Muscle layer of duodenum (tissue), 2 donors: ENCODE measurements around the gene TRMT13.

ENCODE experiments used
- H3K27ac ChIP-seq: one replicate; pipeline ENCODE4 v1.7.0; 2013; ENCODE audit warnings: mild to moderate bottlenecking, low read length
- H3K27me3 ChIP-seq: one replicate; pipeline ENCODE4 v1.7.0; 2013; ENCODE audit warnings: low read depth, mild to moderate bottlenecking, control low read depth, low read length
- H3K36me3 ChIP-seq, 2 donors: one replicate each; pipeline ENCODE4 v1.7.0; 2013; ENCODE audit warnings: low read length in 2 of 2, control low read depth in 1 of 2, mild to moderate bottlenecking in 1 of 2; ENCODE audit not compliant: insufficient read depth in 2 of 2, control insufficient read depth in 1 of 2
- H3K4me1 ChIP-seq, 2 donors: one replicate each; pipeline ENCODE4 v1.7.0; 2013; ENCODE audit warnings: low read length in 2 of 2, mild to moderate bottlenecking in 2 of 2, control low read depth in 1 of 2, moderate library complexity in 1 of 2; ENCODE audit not compliant: insufficient read depth in 2 of 2, control insufficient read depth in 1 of 2
- H3K4me3 ChIP-seq, 2 donors: one replicate each; pipeline ENCODE4 v1.7.0; 2013; ENCODE audit warnings: low read length in 2 of 2, low read depth in 1 of 2, mild to moderate bottlenecking in 1 of 2
- H3K9me3 ChIP-seq, 2 donors: one replicate each; pipeline ENCODE4 v1.7.0; 2013; ENCODE audit warnings: low read length in 2 of 2, control low read depth in 1 of 2, mild to moderate bottlenecking in 1 of 2; ENCODE audit not compliant: control insufficient read depth in 1 of 2
- donor health status: healthy.

TRMT13 gene, protein sequence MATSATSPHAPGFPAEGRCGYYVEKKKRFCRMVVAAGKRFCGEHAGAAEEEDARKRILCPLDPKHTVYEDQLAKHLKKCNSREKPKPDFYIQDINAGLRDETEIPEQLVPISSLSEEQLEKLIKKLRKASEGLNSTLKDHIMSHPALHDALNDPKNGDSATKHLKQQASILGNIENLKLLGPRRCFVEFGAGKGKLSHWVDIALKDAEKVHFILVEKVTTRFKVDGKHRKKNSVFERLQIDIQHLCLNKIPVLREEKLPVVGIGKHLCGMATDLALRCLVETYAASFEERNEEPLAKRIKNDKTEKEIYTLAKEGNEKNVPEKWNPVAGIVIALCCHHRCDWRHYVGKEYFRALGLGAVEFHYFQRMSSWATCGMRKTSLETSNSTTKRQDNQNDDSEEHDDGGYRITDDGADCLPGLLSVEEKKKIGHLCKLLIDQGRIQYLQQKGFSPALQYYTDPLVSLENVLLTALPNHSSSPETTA

DNA sequence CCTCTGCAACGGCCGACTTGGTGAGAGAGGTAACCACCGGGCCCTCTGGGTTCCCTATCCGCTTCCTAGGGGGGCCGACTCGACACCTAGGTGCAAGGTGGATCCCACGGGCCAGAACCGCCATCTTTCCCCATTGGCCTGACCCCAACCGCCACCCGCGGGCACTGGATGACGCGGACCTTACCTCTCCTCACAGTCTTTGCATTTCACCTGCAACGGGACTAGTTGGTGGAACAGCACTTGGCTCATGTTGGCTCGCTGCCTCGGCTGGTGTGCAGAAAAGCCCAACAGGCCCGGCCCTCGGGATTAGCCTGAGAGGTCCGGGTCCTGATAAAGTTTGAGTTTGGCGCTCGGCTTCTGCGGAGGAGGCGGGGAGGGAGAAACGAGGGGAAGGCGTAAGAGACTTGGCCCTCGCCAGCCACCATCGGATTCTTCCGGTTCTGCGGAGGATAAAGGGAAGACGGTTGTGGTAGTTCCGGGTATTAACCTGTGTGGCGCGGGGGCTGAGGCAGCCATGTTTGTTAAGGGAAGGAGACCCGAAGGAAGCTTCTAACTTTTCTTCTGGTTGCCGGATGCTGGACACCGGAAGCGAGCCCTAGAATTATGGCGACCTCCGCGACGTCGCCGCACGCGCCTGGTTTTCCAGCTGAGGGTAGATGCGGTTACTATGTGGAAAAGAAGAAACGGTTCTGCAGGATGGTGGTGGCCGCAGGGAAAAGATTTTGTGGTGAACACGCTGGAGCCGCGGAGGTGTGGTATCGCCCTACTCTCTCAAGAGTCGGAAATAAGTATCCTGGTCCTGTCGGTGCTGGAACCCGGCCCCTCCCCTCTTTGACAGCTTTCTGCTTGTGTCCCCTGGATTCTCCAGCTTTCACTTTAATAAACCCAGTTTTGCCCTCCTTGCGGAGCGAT, at the start of gene TRMT13, which contains the start of gene SASS6:
TRMT13 (plus strand) TSS at position 598 of the 912 bp plus-strand sequence; CDS start at position 604, 6 bp downstream.
SASS6 (minus strand) TSS at position 365 of the 912 bp plus-strand sequence; CDS start at position 249, 116 bp downstream.
- H3K4me3 ChIP-seq = peak within 1 kb of the TSS; percentile 98 to 99
- peaks cover 7 to 11% of the 10 kb centered on the region in 2 donors for H3K36me3 ChIP-seq
- H3K9me3 ChIP-seq = no peaks in the 10 kb centered on the region
- H3K27ac ChIP-seq = peak within 1 kb of the TSS; percentile 62
- no peaks in the 10 kb centered on the region for H3K27me3 ChIP-seq
- peaks cover 0 to 33% of the 10 kb centered on the region in 2 donors for H3K4me1 ChIP-seq

DNA sequence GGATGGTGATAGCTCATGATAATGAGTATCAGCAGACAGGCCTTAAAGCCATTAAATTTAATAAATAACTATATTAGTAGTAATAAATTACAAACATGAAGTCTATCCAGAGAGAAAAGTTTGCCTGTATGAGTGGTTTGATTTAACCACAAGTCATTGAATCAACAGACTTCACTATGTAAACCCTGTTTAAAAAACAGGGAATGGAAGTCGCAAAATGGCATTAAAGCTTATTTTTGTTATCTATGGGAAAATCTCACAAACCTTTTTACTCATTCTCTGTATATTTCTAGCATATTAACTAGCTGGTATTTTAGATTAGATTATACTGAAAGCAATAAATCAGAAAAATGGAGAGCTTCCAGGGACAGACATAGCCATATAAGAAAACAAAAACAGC, 45.6 kb upstream of the TRMT13 start:
- H3K27ac ChIP-seq = no peak overlapping the region
- no peaks in the 10 kb centered on the region for H3K4me1 ChIP-seq

DNA sequence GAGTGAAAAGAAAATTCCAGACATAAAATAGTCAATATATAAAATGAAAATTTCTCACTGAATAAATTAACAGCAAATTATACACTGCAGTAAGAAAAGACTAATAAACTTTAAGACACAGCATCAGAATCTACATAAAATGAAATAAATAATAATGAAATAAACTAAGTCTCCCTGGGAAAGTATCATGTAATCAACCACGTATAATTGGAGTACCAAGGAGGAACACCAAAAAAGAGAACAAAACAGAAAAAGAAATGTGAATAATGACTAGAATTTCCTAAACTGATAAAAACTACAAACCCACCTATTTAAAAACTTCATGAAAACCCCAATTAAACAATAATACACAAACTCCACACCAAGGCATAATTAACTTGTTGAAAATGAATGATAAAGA, 43.9 kb upstream of the TRMT13 start:
- Histone ChIP-seq H3K36me3 (peaks cover 0 to 17% of the 10 kb centered on the region in 2 donors), H3K4me1 (no peaks in the 10 kb centered on the region), H3K27ac (no peak overlapping the region), H3K27me3 (no peaks in the 10 kb centered on the region), H3K9me3 (no peaks in the 10 kb centered on the region), H3K4me3 (no peak overlapping the region)

More for the DNA sequence above, 45.6 kb upstream of the TRMT13 start:
- Histone ChIP-seq H3K27me3 (no peaks in the 10 kb centered on the region), H3K36me3 (peaks cover 7 to 8% of the 10 kb centered on the region in 2 donors), H3K4me3 (no peak overlapping the region), H3K9me3 (no peaks in the 10 kb centered on the region)

DNA sequence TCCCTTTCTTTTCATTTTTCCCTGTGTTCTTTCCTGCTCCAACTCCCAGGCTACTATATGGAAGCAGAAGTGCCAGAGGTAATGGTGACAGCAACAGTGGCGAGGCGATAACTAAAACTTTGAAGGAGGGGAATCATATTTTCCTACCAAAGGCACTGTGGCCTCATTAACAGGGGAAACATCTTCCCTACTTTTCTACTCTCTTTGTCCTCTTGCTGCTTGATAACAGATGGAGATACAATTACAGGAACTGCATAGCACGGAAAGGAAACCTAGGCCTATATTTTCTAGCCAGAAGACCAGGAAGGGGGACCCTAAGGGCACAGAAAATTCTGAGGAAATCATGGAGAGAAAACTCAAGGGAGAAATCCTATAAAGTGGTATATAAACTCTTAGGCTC, 42.5 kb upstream of the TRMT13 start:
- no peaks in the 10 kb centered on the region for H3K27me3 ChIP-seq
- H3K36me3 ChIP-seq = peaks cover 0 to 17% of the 10 kb centered on the region in 2 donors
- no peaks in the 10 kb centered on the region for H3K4me1 ChIP-seq
- H3K9me3 ChIP-seq = no peaks in the 10 kb centered on the region
- H3K27ac ChIP-seq = no peak overlapping the region
- no peak overlapping the region for H3K4me3 ChIP-seq

DNA sequence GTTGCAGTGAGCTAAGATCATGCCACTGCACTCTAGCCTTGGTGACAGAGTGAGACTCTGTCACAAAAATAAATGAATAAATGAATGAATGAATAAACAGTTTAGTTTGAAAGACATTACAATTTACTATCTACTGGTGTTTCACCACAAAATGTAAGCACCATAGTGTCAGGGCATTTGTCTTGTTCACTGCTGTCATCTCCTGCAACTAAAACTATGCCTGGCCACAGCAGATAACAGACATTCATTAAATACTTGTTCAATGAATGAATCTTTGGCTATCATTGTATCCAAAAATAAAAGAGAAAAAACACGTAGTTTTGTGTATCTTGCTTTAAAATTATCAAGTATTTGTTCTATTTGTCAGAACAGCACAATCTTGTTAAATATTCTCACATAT, 32.8 kb upstream of the TRMT13 start:
- H3K9me3 ChIP-seq = no peaks in the 10 kb centered on the region
- H3K36me3 ChIP-seq = peaks cover 8 to 18% of the 10 kb centered on the region in 2 donors
- no peaks in the 10 kb centered on the region for H3K27me3 ChIP-seq
- no peaks in the 10 kb centered on the region for H3K4me1 ChIP-seq
- H3K4me3 ChIP-seq = no peak overlapping the region
- H3K27ac ChIP-seq = no peak overlapping the region

DNA sequence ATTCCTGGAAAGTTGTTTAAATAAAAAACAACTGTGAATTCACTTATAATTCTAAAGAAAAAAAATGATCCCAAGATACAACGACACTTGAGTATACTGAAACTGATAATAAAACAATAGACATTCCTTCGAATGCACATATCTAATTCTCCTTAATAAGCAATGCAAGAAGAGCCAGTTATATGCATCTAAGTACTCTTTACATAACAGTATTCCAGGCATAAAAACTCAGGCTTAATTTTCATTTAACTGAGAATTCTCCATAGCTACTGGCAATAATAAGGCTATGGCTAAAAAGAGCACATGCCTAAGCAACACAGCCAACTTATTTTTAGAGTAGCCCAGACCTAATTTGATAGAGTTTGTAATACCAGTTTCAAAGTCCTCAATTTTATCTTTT, 31.4 kb upstream of the TRMT13 start:
- Histone ChIP-seq H3K27ac (no peak overlapping the region), H3K4me1 (no peaks in the 10 kb centered on the region), H3K27me3 (no peaks in the 10 kb centered on the region), H3K36me3 (peaks cover 8 to 18% of the 10 kb centered on the region in 2 donors), H3K9me3 (no peaks in the 10 kb centered on the region), H3K4me3 (no peak overlapping the region)

DNA sequence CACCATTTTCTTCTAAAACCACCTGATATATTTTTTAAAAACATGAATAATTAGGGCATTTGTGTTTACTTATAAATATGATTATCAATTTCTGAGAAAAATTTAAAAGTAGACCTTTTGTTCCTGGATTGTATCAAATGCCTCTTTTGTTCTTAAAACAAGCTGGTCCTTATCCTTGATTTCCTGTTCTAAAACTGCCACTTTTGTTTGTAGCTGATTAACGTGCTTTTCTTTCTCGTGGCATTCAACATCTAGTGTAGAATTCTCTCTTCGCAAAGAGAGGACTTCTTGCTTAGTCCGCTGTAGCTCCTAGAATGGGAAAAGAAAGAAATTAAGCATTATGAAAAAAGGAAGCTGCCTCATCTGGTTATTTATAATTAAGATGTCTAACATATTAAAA, 25.3 kb upstream of the TRMT13 start:
- H3K27me3 ChIP-seq = no peaks in the 10 kb centered on the region
- no peaks in the 10 kb centered on the region for H3K9me3 ChIP-seq
- peaks cover 8% of the 10 kb centered on the region in 2 donors for H3K36me3 ChIP-seq
- no peaks in the 10 kb centered on the region for H3K4me1 ChIP-seq
- H3K4me3 ChIP-seq = no peak overlapping the region
- H3K27ac ChIP-seq = no peak overlapping the region

DNA sequence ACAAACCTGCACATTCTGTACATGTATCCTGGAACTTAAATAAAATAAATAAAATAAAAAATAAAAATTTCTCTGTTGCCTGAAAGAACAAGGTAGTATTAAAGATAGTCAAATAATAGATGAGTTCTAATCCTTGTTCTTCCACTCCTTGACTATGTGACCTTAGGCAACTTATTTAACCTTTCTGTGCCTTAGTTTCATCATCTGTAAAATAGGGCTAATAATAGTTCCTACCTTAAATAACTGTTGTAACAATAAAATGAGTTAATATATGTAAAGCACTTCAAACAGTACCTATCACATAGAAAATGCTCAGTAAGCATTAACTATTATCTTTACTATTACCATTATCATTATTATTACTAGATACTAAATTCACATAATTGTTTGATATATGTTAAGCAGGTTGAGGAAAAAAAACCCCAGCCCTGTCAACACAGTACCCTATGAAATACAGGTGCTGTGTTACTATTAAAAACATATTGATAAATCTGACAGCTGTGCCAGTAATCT, 23.4 kb upstream of the TRMT13 start:
- Histone ChIP-seq H3K36me3 (no peaks in the 10 kb centered on the region), H3K27me3 (no peaks in the 10 kb centered on the region), H3K4me3 (no peak overlapping the region), H3K27ac (no peak overlapping the region), H3K4me1 (no peaks in the 10 kb centered on the region), H3K9me3 (no peaks in the 10 kb centered on the region)

DNA sequence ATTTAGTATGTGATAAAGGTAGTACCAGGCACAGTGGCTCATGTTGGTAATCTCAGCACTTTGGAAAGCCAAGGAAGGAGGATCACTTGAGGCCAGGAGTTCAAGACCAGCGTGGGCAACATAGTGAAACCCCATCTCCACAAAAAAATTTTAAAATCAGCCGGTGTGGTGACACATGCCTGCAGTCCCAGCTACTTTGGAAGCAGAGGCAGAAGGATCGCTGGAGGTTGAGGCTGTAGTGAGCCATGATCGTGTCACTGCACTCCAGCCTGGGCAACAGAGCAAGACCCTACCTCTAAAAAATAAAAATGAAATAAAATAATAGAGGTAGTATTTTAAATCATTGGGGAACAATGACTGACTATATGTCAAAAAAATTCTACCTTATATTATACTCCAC, 17.4 kb upstream of the TRMT13 start:
- Histone ChIP-seq H3K9me3 (no peaks in the 10 kb centered on the region), H3K27ac (no peak overlapping the region), H3K27me3 (no peaks in the 10 kb centered on the region), H3K4me1 (no peaks in the 10 kb centered on the region), H3K36me3 (peaks cover 0 to 8% of the 10 kb centered on the region in 2 donors), H3K4me3 (no peak overlapping the region)

DNA sequence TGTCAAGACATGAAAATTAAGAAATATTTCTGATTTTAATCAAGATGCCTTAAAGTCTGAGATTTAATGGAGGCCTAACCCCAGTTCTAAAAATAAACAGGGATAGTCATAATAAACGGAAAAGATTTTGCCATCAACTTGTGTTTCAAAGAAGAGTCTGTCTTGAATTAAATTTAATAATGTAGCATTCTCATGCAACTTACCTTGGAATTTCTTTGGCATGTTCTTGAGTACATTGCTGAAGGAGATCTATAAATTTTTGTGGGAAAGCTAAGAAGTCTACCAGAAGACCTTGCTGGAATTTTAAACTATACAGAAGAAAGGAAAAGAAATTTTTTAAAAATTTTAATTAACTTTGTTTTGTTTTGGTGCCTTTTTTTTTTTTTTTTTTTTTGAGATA, 10.8 kb upstream of the TRMT13 start:
- no peaks in the 10 kb centered on the region for H3K9me3 ChIP-seq

DNA sequence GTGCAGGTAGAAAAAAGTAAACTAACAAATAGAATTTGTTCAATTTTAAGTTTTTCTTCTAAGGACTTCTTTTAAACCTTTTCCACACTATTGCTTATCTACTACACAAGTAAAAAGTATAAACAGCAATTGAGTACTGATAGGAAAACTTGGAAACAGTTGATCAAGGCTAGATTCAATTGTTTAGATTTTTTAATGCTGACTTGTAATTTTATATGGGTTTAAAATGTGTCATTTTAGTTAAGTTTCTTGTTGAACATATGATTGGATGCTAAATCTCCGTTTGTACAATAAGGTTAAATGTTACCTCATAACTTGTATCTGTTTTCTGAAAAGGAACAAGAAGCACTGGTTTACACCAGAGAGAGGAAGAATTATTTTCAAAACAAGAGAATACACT, 5.7 kb upstream of the TRMT13 start:
- no peaks in the 10 kb centered on the region for H3K36me3 ChIP-seq
- H3K27me3 ChIP-seq = no peaks in the 10 kb centered on the region
- H3K27ac ChIP-seq = no peak overlapping the region
- peaks cover 0 to 14% of the 10 kb centered on the region in 2 donors for H3K4me1 ChIP-seq
- H3K9me3 ChIP-seq = no peaks in the 10 kb centered on the region
- no peak overlapping the region for H3K4me3 ChIP-seq

More for the DNA sequence above, 10.8 kb upstream of the TRMT13 start:
- H3K36me3 ChIP-seq = peaks cover 0 to 8% of the 10 kb centered on the region in 2 donors
- H3K4me1 ChIP-seq = no peaks in the 10 kb centered on the region
- no peaks in the 10 kb centered on the region for H3K27me3 ChIP-seq
- no peak overlapping the region for H3K27ac ChIP-seq
- no peak overlapping the region for H3K4me3 ChIP-seq
